Gastroesophageal sphincter (tissue), 4 donors: Measurements from ENCODE around the gene MAST3. TPM values are rescaled to one million over a fixed set of nuclear protein-coding genes. Genes with fewer than 3 reads are reported as not detected.

Experiments
- ATAC-seq: fragments of 150-250 bp; one replicate; pipeline ENCODE4 v1.9.1; 2016; ENCODE audit warnings: mild to moderate bottlenecking, moderate library complexity
- H3K27ac ChIP-seq, 4 donors: fragments of 200-600 bp; sonication (generic) in 3 of 4; 1 replicate in 3 of 4; 2 replicates in 1 of 4; pipeline ENCODE4 v1.5.1; 2016 to 2019
- H3K27me3 ChIP-seq: fragments of 200-600 bp; sonication (generic); one replicate; pipeline ENCODE4 v1.5.1; 2019
- H3K36me3 ChIP-seq, 2 donors: fragments of 200-600 bp; sonication (generic); one replicate each; pipeline ENCODE4 v1.5.1; 2019; ENCODE audit warnings: control low read depth in 1 of 2
- H3K4me1 ChIP-seq, 3 donors: fragments of 200-600 bp; sonication (generic); 1 replicate in 2 of 3; 2 replicates in 1 of 3; pipeline ENCODE4 v1.5.1; 2016 to 2019; ENCODE audit warnings: control low read depth in 2 of 3
- H3K4me3 ChIP-seq, 2 donors: fragments of 200-600 bp; sonication (generic); one replicate each; pipeline ENCODE4 v1.5.1; 2019; ENCODE audit warnings: mild to moderate bottlenecking in 1 of 2, moderate library complexity in 1 of 2
- H3K9me3 ChIP-seq, 3 donors: fragments of 200-600 bp; sonication (generic); one replicate each; pipeline ENCODE4 v1.5.1; 2017 to 2019; ENCODE audit warnings: control low read depth in 2 of 3
- EP300 ChIP-seq: sonication (generic); formaldehyde crosslinking; IDR thresholded peaks from one replicate; pipeline ENCODE4 v1.6.1; 2017; ENCODE audit warnings: antibody characterized with exemption, mild to moderate bottlenecking
- POLR2A ChIP-seq, 2 donors: fragments of 450-650 bp; IDR thresholded peaks; one replicate each; pipeline ENCODE4 v1.6.1; 2017; ENCODE audit warnings: antibody characterized with exemption in 2 of 2, mild to moderate bottlenecking in 2 of 2, moderate library complexity in 1 of 2
- POLR2AphosphoS5 ChIP-seq: sonication (generic); formaldehyde crosslinking; IDR thresholded peaks from one replicate; pipeline ENCODE4 v1.6.1; 2017; ENCODE audit warnings: antibody characterized with exemption
- WGBS, 2 donors: methylation state at CpG; one replicate each; pipeline ENCODE4 v1.1.5; 2018; ENCODE audit warnings: low coverage in 1 of 2; 5-methylcytosine and 5-hydroxymethylcytosine counted together
- total RNA-seq, 4 donors: library from RNA; depleted of rRNA; stranded (reverse); fragments of >200 nt; gene quantifications; one replicate each; pipeline ENCODE4 v1.1.0, GENCODE V29; 2016
- TF ChIP-seq, protein P1 (sequence below), 4 experiments: fragments of 200-600 bp in 2 of 4; fragments of 450-650 bp in 2 of 4; sonication (generic) in 1 of 4; IDR thresholded peaks; one replicate each; pipeline ENCODE4 v1.5.1; 2017 to 2019; ENCODE audit warnings: antibody characterized with exemption in 4 of 4, mild to moderate bottlenecking in 2 of 4, moderate library complexity in 2 of 4

Gene MAST3
- total RNA-seq, 4 donors from 2014 or later, result 3.3 to 8.8 (median 4.8) TPM

DNA sequence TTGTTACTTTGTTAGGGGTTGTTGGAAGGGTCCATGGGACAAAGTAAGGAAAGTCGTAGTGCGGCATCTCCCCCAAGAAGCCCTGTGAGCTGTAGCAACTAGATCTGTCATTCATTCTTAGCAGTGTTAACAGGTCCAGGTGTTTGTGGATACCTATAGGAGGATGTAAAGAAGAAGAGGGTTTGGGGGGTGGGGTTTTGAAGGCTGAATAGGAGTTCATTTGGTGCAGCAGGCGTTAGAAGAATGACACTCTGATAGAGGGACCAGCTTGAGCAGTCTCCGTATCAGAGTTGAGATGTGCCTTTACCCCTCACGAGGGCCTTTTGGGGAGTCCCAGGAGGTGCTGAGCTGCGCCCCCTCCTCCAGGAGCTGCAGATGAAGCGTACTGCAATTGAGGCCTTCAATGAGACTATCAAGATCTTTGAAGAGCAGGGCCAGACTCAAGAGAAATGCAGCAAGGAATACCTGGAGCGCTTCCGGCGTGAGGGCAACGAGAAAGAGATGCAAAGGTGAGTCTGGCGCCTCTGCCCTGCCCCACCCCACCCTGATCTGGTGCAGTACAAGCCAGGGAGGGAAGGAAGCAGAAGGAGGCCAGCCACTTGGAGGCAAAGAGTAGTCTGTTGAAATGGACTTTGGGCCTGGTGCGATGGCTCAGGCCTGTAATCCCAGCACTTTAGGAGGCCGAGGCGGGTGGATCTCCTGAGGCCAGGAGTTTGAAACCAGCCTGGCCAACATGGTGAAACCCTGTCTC is 68.4 kb downstream of the MAST3 start:
- Histone ChIP-seq H3K9me3 (no peaks in the 10 kb centered on the region), H3K27ac (no peak overlapping the region), H3K4me3 (no peak overlapping the region), H3K36me3 (peaks cover 0 to 82% of the 10 kb centered on the region in 2 donors), H3K4me1 (peaks cover 0 to 10% (median 5%) of the 10 kb centered on the region in 3 donors), H3K27me3 (no peaks in the 10 kb centered on the region)
- no peak for ATAC-seq
- whole genome bisulfite sequencing, 2 donors, result 95 to 100% methylated on average over 2 to 12 of the region's 15 CpGs
- TF ChIP-seq, protein P1, sequence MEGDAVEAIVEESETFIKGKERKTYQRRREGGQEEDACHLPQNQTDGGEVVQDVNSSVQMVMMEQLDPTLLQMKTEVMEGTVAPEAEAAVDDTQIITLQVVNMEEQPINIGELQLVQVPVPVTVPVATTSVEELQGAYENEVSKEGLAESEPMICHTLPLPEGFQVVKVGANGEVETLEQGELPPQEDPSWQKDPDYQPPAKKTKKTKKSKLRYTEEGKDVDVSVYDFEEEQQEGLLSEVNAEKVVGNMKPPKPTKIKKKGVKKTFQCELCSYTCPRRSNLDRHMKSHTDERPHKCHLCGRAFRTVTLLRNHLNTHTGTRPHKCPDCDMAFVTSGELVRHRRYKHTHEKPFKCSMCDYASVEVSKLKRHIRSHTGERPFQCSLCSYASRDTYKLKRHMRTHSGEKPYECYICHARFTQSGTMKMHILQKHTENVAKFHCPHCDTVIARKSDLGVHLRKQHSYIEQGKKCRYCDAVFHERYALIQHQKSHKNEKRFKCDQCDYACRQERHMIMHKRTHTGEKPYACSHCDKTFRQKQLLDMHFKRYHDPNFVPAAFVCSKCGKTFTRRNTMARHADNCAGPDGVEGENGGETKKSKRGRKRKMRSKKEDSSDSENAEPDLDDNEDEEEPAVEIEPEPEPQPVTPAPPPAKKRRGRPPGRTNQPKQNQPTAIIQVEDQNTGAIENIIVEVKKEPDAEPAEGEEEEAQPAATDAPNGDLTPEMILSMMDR (IDR thresholded peaks at IDR 0.05), result no peak
- TF ChIP-seq POLR2A (IDR thresholded peaks at IDR 0.05) (no peak), POLR2AphosphoS5 (no peak), EP300 (no peak)

DNA sequence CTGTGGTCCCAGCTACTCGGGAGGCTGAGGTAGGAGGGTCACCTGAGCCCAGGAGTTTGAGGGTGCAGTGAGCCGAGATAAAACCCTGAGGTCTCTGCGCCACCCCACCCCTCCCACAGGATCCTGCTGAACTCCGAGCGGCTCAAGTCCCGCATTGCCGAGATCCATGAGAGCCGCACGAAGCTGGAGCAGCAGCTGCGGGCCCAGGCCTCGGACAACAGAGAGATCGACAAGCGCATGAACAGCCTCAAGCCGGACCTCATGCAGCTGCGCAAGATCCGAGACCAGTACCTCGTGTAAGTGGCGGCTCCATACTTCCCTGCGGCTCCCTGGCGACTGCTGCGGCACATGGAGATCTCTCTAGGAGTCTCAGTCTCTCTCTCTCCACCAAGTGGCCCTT is 69.4 kb downstream of the MAST3 start:
- no peak for ATAC-seq
- Histone ChIP-seq H3K27me3 (no peaks in the 10 kb centered on the region), H3K27ac (no peak overlapping the region), H3K36me3 (peaks cover 0 to 80% of the 10 kb centered on the region in 2 donors), H3K4me3 (no peak overlapping the region), H3K4me1 (peaks cover 0 to 1% (median 0%) of the 10 kb centered on the region in 3 donors), H3K9me3 (no peaks in the 10 kb centered on the region)
- 88% methylated on average over 2 of the region's 21 CpGs; no CpG with 5 or more reads in 1 of the 2 donors for WGBS, 2 donors
- TF ChIP-seq, protein P1 (IDR thresholded peaks at IDR 0.05), result no peak
- TF ChIP-seq EP300, result no peak
- TF ChIP-seq POLR2AphosphoS5, result no peak
- no peak for TF ChIP-seq POLR2A (IDR thresholded peaks at IDR 0.05)

DNA sequence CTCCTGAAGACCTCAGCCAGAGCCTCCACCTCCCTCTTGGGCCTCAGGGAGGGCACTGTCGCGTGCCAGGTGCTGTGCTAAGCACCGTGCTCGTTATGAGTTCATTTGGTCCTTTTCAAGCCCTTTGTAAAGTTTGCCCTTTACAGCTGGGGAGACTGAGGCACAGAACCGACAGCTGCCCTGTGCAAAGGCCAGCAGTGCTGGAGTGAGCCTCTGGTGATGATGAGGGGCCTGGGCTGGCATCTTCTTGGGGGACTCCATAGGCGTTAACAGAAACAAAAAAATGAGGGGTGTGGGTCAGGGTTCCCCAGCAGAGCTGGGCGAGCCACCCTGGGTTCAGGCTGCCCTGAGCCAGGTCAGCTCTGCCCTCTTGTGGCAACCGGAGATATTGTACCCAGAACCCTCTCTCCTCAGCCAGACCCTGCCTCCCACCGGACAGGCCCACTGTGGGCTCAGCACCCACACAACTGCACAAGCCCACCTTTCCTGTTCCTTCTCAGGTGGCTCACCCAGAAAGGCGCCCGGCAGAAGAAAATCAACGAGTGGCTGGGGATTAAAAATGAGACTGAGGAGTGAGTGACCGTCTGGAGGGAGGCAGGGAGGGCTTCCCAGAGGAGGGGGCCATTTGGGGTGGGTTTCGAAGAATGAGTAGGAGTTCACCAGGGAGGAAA is 70.5 kb downstream of the MAST3 start:
- WGBS, 2 donors, result 56 to 100% methylated on average over 2 to 6 of the region's 14 CpGs
- Histone ChIP-seq H3K4me3 (no peak overlapping the region), H3K4me1 (peaks cover 0 to 2% (median 0%) of the 10 kb centered on the region in 3 donors), H3K9me3 (no peaks in the 10 kb centered on the region), H3K27me3 (no peaks in the 10 kb centered on the region), H3K36me3 (peaks cover 0 to 69% of the 10 kb centered on the region in 2 donors), H3K27ac (peak overlapping the region in 1 of 4 donors; percentile 0)
- no peak for TF ChIP-seq POLR2AphosphoS5
- TF ChIP-seq, protein P1 (IDR thresholded peaks at IDR 0.05), result peak in 3 of 4 experiments; percentile 75 to 79 (median 78)
- ATAC-seq, result peak; percentile 40

DNA sequence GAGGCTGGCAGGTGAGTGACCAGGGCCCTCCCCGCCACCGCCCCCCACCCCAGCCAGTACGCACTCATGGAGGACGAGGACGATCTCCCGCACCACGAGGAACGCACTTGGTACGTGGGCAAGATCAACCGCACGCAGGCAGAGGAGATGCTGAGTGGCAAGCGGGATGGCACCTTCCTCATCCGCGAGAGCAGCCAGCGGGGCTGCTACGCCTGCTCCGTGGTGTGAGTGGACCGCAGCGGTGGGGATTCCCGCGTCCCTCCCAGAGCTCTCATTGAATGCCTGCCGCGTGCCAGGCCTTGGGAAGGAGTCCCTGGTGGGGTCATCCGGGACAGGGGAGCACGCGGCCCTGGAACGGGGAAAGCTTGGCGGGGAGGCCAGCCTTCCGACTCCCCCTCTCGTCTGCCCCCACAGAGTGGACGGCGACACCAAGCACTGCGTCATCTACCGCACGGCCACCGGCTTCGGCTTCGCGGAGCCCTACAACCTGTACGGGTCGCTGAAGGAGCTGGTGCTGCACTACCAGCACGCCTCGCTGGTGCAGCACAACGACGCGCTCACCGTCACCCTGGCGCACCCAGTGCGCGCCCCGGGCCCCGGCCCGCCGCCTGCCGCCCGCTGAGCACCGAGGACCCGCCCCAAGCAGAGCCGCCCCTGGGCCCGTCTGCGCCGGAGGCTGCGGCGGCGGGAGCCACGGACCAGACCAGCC is 71.2 kb downstream of the MAST3 start:
- WGBS, 2 donors, result 91 to 93% methylated on average over 3 to 19 of the region's 66 CpGs
- TF ChIP-seq POLR2A (IDR thresholded peaks at IDR 0.05) (no peak), EP300 (no peak), POLR2AphosphoS5 (no peak)
- TF ChIP-seq, protein P1 (IDR thresholded peaks at IDR 0.05), result no peak
- Histone ChIP-seq H3K4me1 (peaks cover 0 to 10% (median 0%) of the 10 kb centered on the region in 3 donors), H3K9me3 (no peaks in the 10 kb centered on the region), H3K27ac (peak overlapping the region in 2 of 4 donors; percentile 0 to 61), H3K4me3 (no peak overlapping the region), H3K27me3 (no peaks in the 10 kb centered on the region), H3K36me3 (peaks cover 0 to 62% of the 10 kb centered on the region in 2 donors)
- ATAC-seq, result no peak
